ENCODE measurements around the gene GANAB. TPM values are rescaled to one million over a fixed set of nuclear protein-coding genes. Genes with fewer than 3 reads are reported as not detected.
A peak's percentile ranks its signal among the peaks of the same experiment; 100 is the strongest.

Gene GANAB
- total RNA-seq, 1 donor from 2014 or later: 105 TPM

- ATAC-seq (no peak), DNase-seq (ENCODE audit: missing footprints) (no peak)
- intact Hi-C loops (cut with DNase I): loop anchor here (5.0 kb wide), 1 partner anchor 52 kb away; no protein-coding TSS in a partner anchor
Observed at GRCh38 chr11:62610403-62610802, 36.0 kb downstream of the GANAB start.

- intact Hi-C loops (cut with DNase I): no loop called here
- ATAC-seq (no peak), DNase-seq (ENCODE audit: missing footprints) (no peak)
Observed at GRCh38 chr11:62608776-62609175, 37.6 kb downstream of the GANAB start.

- no peak for ATAC-seq
- DNase-seq (ENCODE audit: missing footprints): no peak
- intact Hi-C loops (cut with DNase I): no loop called here
Observed at GRCh38 chr11:62607714-62608113, 38.7 kb downstream of the GANAB start.

GRCh38 chr11:62605902-62606301 lies 40.5 kb downstream of the GANAB start:
- intact Hi-C loops (cut with DNase I): no loop called here
- no peak for ATAC-seq
- no peak for DNase-seq (ENCODE audit: missing footprints)

GRCh38 chr11:62605467-62605866 lies 40.9 kb downstream of the GANAB start:
- DNase-seq (ENCODE audit: missing footprints): no peak
- intact Hi-C loops (cut with DNase I): no loop called here
- no peak for ATAC-seq

- DNase-seq (ENCODE audit: missing footprints): no peak
- no peak for ATAC-seq
- intact Hi-C loops (cut with DNase I): no loop called here
Observed at GRCh38 chr11:62604460-62605120, 41.8 kb downstream of the GANAB start.

GRCh38 chr11:62603776-62604299 lies 42.6 kb downstream of the GANAB start:
- DNase-seq (ENCODE audit: missing footprints): no peak

GRCh38 chr11:62603072-62603408 lies 43.4 kb downstream of the GANAB start:
- intact Hi-C loops (cut with DNase I): no loop called here
- ATAC-seq (no peak), DNase-seq (ENCODE audit: missing footprints) (no peak)

More at GRCh38 chr11:62603776-62604299, 42.6 kb downstream of the GANAB start:
- no peak for ATAC-seq
- intact Hi-C loops (cut with DNase I): no loop called here

- intact Hi-C loops (cut with DNase I): no loop called here
- ATAC-seq (peak; percentile 64), DNase-seq (ENCODE audit: missing footprints) (peak; percentile 83)
Observed at GRCh38 chr11:62602141-62603071, 44.0 kb downstream of the GANAB start.

- DNase-seq (ENCODE audit: missing footprints) (peak; percentile 97), ATAC-seq (peak; percentile 92)
- intact Hi-C loops (cut with DNase I): no loop called here
Observed at GRCh38 chr11:62601372-62602140, 44.9 kb downstream of the GANAB start, which contains the start of gene MTA2. Gene MTA2 (minus strand): TSS chr11:62601865. CDS start chr11:62601450, 415 bp downstream.

GRCh38 chr11:62601122-62601371 lies 45.4 kb downstream of the GANAB start:
- peak; percentile 86 for DNase-seq (ENCODE audit: missing footprints)
- peak; percentile 25 for ATAC-seq
- intact Hi-C loops (cut with DNase I): no loop called here

GRCh38 chr11:62600367-62601121 lies 45.9 kb downstream of the GANAB start:
- no peak for DNase-seq (ENCODE audit: missing footprints)

GRCh38 chr11:62599901-62600300 lies 46.5 kb downstream of the GANAB start:
- intact Hi-C loops (cut with DNase I): loop anchor here (2.0 to 10.0 kb wide), 2 partner anchors 55 to 105 kb away; partner anchors contain the start of genes BSCL2 and GNG3
- DNase-seq (ENCODE audit: missing footprints): no peak
- ATAC-seq: no peak

More at GRCh38 chr11:62600367-62601121, 45.9 kb downstream of the GANAB start:
- ATAC-seq: no peak
- intact Hi-C loops (cut with DNase I): no loop called here

GRCh38 chr11:62599069-62599696 lies 47.2 kb downstream of the GANAB start:
- peak; percentile 73 for ATAC-seq
- intact Hi-C loops (cut with DNase I): loop anchor here (2.0 to 10.0 kb wide), 2 partner anchors 54 to 106 kb away; partner anchors contain the start of genes BSCL2 and GNG3
- DNase-seq (ENCODE audit: missing footprints): peak; percentile 96

GRCh38 chr11:62595124-62595523 lies 51.3 kb downstream of the GANAB start:
- intact Hi-C loops (cut with DNase I): loop anchor here (10.0 kb wide), 1 partner anchor 110 kb away; the partner anchor contains the start of genes BSCL2 and GNG3

GRCh38 chr11:62593434-62594044 lies 52.9 kb downstream of the GANAB start:
- DNase-seq (ENCODE audit: missing footprints): peak; percentile 90
- intact Hi-C loops (cut with DNase I): loop anchor here (10.0 kb wide), 1 partner anchor 111 kb away; the partner anchor contains the start of genes BSCL2 and GNG3
- no peak for ATAC-seq

More at GRCh38 chr11:62595124-62595523, 51.3 kb downstream of the GANAB start:
- no peak for DNase-seq (ENCODE audit: missing footprints)
- ATAC-seq: no peak

GRCh38 chr11:62592989-62593421 lies 53.4 kb downstream of the GANAB start:
- ATAC-seq: no peak
- DNase-seq (ENCODE audit: missing footprints): no peak
- intact Hi-C loops (cut with DNase I): loop anchor here (10.0 kb wide), 1 partner anchor 112 kb away; the partner anchor contains the start of genes BSCL2 and GNG3

Measured in Right ventricle myocardium inferior (tissue), 1 donor.